ENCODE measurements around the gene HOXA6. TPM values are rescaled to one million over a fixed set of nuclear protein-coding genes. Genes with fewer than 3 reads are reported as not detected.
A peak's percentile ranks its signal among the peaks of the same experiment; 100 is the strongest.

Gene HOXA6
- total and polyA plus RNA-seq, 2 donors (not counting 1 experiment from before 2014, with no cell fraction given) = 0.18 to 0.49 TPM

DNA sequence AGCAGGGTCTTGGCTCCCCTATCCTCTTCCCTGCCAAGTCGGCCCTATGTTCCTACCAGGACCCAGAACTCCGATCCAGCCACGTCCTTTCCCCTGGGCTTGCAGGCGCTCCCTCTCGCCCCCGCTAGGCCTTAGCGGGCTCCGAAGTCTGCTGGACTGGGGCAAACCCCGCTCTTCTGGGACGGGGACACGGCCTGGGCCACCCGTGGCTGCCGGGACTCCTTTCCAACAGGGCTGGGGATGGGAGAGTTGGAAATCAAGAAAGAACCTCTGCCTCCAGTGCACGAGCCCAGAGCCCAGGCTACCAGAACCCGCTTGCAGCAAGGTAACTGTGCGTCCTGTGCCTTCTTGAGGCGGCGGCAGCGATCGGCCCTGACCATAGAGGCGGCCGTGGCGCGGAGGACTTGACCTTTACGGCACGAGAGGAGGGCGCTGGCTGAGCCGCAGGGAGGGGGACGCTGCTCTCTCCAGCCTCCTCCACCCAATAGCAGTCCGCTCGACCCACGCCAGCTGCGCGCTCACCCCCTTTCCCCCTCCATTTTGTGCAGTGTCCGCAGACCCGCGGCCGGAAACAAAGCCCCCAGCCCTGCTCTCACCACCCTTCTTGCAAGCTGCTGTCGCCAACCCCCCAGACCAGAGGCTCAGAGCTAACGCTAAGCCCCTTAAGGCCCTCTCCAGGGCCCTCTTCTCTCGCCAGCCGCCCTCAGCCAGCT lies 44.4 kb upstream of the HOXA6 start:
- Histone ChIP-seq H3K27ac (ENCODE audit: low read length in 2 of 2) (no peak overlapping the region), H3K9me3 (ENCODE audit: control extremely low read depth in 1 of 3, control insufficient read depth in 2 of 3, insufficient read depth in 1 of 3, low read length in 2 of 3) (peaks cover 2 to 58% (median 6%) of the 10 kb centered on the region in 3 donors), H3K4me2 (replicated peaks; ENCODE audit: low read depth, low read length, poor library complexity, severe bottlenecking) (peak overlapping the region; percentile 75), H3K4me3 (ENCODE audit: control extremely low read depth in 1 of 5, extremely low read depth in 1 of 5, insufficient read depth in 1 of 5, low read depth in 2 of 5, low read length in 4 of 5) (peak overlapping the region in 1 of 5 experiments; percentile 45), H3K4me1 (ENCODE audit: control insufficient read depth in 2 of 2, insufficient read depth in 2 of 2, low read length in 2 of 2) (peaks cover 39 to 65% of the 10 kb centered on the region in 2 donors), H2AFZ (ENCODE audit: insufficient read depth, low read depth, low read length, poor library complexity, severe bottlenecking) (no peak overlapping the region), H3K79me2 (ENCODE audit: control insufficient read depth, insufficient read depth, low read length) (no peaks in the 10 kb centered on the region), H3K27me3 (replicated peaks in 1 of 4; ENCODE audit: control extremely low read depth in 1 of 4, control insufficient read depth in 3 of 4, insufficient read depth in 4 of 4, low read length in 3 of 4) (peaks cover 3 to 91% (median 79%) of the 10 kb centered on the region in 4 experiments), H3K9ac (ENCODE audit: low read length) (peak overlapping the region; percentile 36), H3K36me3 (replicated peaks in 1 of 2; ENCODE audit: control extremely low read depth in 1 of 2, control insufficient read depth in 1 of 2, extremely low read depth in 1 of 2, insufficient read depth in 2 of 2, low read length in 1 of 2) (no peaks in the 10 kb centered on the region), H4K20me1 (ENCODE audit: control insufficient read depth, insufficient read depth, low read length, poor library complexity, severe bottlenecking) (no peaks in the 10 kb centered on the region)
- Mint-ChIP-seq H3K27ac (peak overlapping the region; percentile 37), H3K9me3 (ENCODE audit: insufficient read depth) (no peaks in the 10 kb centered on the region), H3K27me3 (peaks cover 86% of the 10 kb centered on the region), H3K4me3 (peak overlapping the region; percentile 61), H3K4me1 (peaks cover 31% of the 10 kb centered on the region)
- ATAC-seq (ENCODE audit: low read depth) (no peak), DNase-seq (peak; percentile 37)
- WGBS (ENCODE audit: insufficient coverage) = 18% methylated on average over 42 of the region's 42 CpGs
- intact Hi-C loops (cut with micrococcal nuclease) = loop anchor here (10.0 kb wide), 1 partner anchor 413 kb away; no protein-coding TSS in a partner anchor
- CTCF ChIA-PET = interaction anchor here (0.7 to 1.3 kb wide), 8 partner anchors 9 to 728 kb away, joined by 3 to 5 read pairs (median 3); no protein-coding TSS in a partner anchor
- POLR2A ChIA-PET = interaction anchor here (0.5 to 0.7 kb wide), 3 partner anchors 17 to 77 kb away, joined by 3 to 4 read pairs (median 4); no protein-coding TSS in a partner anchor
- no peak for TF ChIP-seq EZH2 (IDR thresholded peaks at IDR 0.05; ENCODE audit: borderline replicate concordance, insufficient read depth, low read depth, low read length, poor library complexity, severe bottlenecking)
- TF ChIP-seq, protein P1, sequence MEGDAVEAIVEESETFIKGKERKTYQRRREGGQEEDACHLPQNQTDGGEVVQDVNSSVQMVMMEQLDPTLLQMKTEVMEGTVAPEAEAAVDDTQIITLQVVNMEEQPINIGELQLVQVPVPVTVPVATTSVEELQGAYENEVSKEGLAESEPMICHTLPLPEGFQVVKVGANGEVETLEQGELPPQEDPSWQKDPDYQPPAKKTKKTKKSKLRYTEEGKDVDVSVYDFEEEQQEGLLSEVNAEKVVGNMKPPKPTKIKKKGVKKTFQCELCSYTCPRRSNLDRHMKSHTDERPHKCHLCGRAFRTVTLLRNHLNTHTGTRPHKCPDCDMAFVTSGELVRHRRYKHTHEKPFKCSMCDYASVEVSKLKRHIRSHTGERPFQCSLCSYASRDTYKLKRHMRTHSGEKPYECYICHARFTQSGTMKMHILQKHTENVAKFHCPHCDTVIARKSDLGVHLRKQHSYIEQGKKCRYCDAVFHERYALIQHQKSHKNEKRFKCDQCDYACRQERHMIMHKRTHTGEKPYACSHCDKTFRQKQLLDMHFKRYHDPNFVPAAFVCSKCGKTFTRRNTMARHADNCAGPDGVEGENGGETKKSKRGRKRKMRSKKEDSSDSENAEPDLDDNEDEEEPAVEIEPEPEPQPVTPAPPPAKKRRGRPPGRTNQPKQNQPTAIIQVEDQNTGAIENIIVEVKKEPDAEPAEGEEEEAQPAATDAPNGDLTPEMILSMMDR (IDR thresholded peaks at IDR 0.05) = no peak

Data from B cell (primary cell).